GM12865 (cell line): ENCODE data around the gene GAP43.

Experiments
- DNase-seq: peaks from one replicate; pipeline ENCODE4 v3.0.0; 2010; ENCODE audit warnings: low read depth
- H3K4me3 ChIP-seq: 2 replicates; pipeline ENCODE4 v1.5.1; 2011; ENCODE audit warnings: mild to moderate bottlenecking, low read depth, low read length, control low read depth
- CTCF ChIP-seq: IDR thresholded peaks from 2 replicates; pipeline ENCODE4 v1.5.1; 2011; ENCODE audit warnings: low read length, control low read depth, low read depth, inconsistent platforms; ENCODE audit not compliant: insufficient read depth; ENCODE audit errors: missing control alignments

GAP43 gene

GRCh38 chr3:115588201-115589115 lies 34.9 kb upstream of the GAP43 start:
- H3K4me3 ChIP-seq, result no peak overlapping the region
- TF ChIP-seq CTCF, result no peak
- no peak for DNase-seq

GRCh38 chr3:115590873-115591272 lies 32.4 kb upstream of the GAP43 start:
- no peak for DNase-seq
- TF ChIP-seq CTCF, result no peak
- no peak overlapping the region for H3K4me3 ChIP-seq

- no peak for DNase-seq
- TF ChIP-seq CTCF, result no peak
- H3K4me3 ChIP-seq, result no peak overlapping the region
Observed at GRCh38 chr3:115595611-115596275, 27.6 kb upstream of the GAP43 start.

- DNase-seq, result no peak
- H3K4me3 ChIP-seq, result no peak overlapping the region
- TF ChIP-seq CTCF, result no peak
Observed at GRCh38 chr3:115598216-115598615, 25.1 kb upstream of the GAP43 start.

- no peak overlapping the region for H3K4me3 ChIP-seq
- no peak for TF ChIP-seq CTCF
- no peak for DNase-seq
Observed at GRCh38 chr3:115602194-115602593, 21.1 kb upstream of the GAP43 start.

GRCh38 chr3:115611630-115612029 lies 11.7 kb upstream of the GAP43 start:
- no peak for TF ChIP-seq CTCF
- DNase-seq, result no peak
- no peak overlapping the region for H3K4me3 ChIP-seq
